ENCODE data around the gene MX2. TPM values are rescaled to one million over a fixed set of nuclear protein-coding genes. Genes with fewer than 3 reads are reported as not detected.

MX2 gene
- total and polyA plus RNA-seq, 2 of the 8 experiments (the other 6 are each of a cell fraction or from before 2014, with no cell fraction given), result 3.1 to 8.9 TPM

GRCh38 chr21:41432562-41433460 lies 71.0 kb downstream of the MX2 start:
- Histone ChIP-seq H3K27ac (ENCODE audit: low read depth, low read length) (no peak overlapping the region), H3K4me2 (ENCODE audit: insufficient read depth in 1 of 2, low read depth in 2 of 2, low read length in 2 of 2) (no peak overlapping the region), H3K23ac (ENCODE audit: insufficient read length) (no peak overlapping the region), H3K9me3 (ENCODE audit: insufficient read depth in 2 of 2, low read depth in 1 of 2, low read length in 1 of 2) (peaks cover 0 to 2% of the 10 kb centered on the region in 2 experiments; a peak in 1 of 4 replicates), H2AFZ (ENCODE audit: low read length) (no peak overlapping the region), H2BK15ac (ENCODE audit: low read length) (no peak overlapping the region), H4K8ac (ENCODE audit: extremely low read depth, insufficient read depth, low read length) (no peak overlapping the region), H2BK120ac (replicated peaks; ENCODE audit: low read depth, low read length) (no peak overlapping the region), H2BK20ac (ENCODE audit: low read length) (no peak overlapping the region), H4K91ac (replicated peaks; ENCODE audit: insufficient read length, low read length) (no peak overlapping the region), H3K9ac (replicated peaks in 1 of 4; ENCODE audit: extremely low read depth in 1 of 4, low read depth in 3 of 4, low read length in 3 of 4) (no peak overlapping the region), H3K56ac (replicated peaks; ENCODE audit: insufficient read length, low read depth, low read length) (no peak overlapping the region), H2BK5ac (ENCODE audit: low read depth, low read length) (no peak overlapping the region), H3K4ac (replicated peaks; ENCODE audit: insufficient read length, low read depth, low read length) (no peak overlapping the region), H3K79me1 (ENCODE audit: low read depth, low read length) (no peaks in the 10 kb centered on the region), H2AK5ac (ENCODE audit: low read depth, low read length) (no peak overlapping the region), H3K4me3 (ENCODE audit: extremely low read depth in 1 of 4, insufficient read depth in 2 of 4, low read depth in 3 of 4, low read length in 4 of 4) (no peak overlapping the region), H3K36me3 (ENCODE audit: control insufficient read depth in 2 of 4, insufficient read depth in 4 of 4, low read length in 3 of 4) (no peaks in the 10 kb centered on the region), H3K18ac (ENCODE audit: extremely low read depth, low read length) (no peak overlapping the region), H4K5ac (ENCODE audit: insufficient read length, low read depth, low read length) (no peak overlapping the region), H3K27me3 (replicated peaks in 1 of 4; ENCODE audit: control insufficient read depth in 3 of 4, extremely low read depth in 1 of 4, insufficient read depth in 3 of 4, low read length in 3 of 4) (no peaks in the 10 kb centered on the region; a peak in 2 of 7 replicates), H3K23me2 (ENCODE audit: low read depth, low read length) (no peaks in the 10 kb centered on the region), H4K20me1 (replicated peaks in 1 of 2; ENCODE audit: control insufficient read depth in 1 of 2, insufficient read depth in 2 of 2, low read length in 2 of 2) (no peaks in the 10 kb centered on the region), H3K4me1 (replicated peaks in 1 of 4; ENCODE audit: control insufficient read depth in 3 of 4, insufficient read depth in 4 of 4, low read length in 3 of 4) (no peaks in the 10 kb centered on the region), H3K14ac (ENCODE audit: insufficient read length) (no peak overlapping the region), H3K79me2 (ENCODE audit: control insufficient read depth in 1 of 2, insufficient read depth in 2 of 2, low read length in 2 of 2) (no peaks in the 10 kb centered on the region), H2BK12ac (ENCODE audit: low read depth, low read length) (no peak overlapping the region)
- DNase-seq (ENCODE audit: low read depth in 1 of 2, low spot score in 2 of 2) (peak in 1 of 2 experiments; percentile 16), FAIRE-seq (no peak)
- ChIA-PET POLR2A (ENCODE audit: partially characterized antibody) (no interaction called here), CTCF (ENCODE audit: partially characterized antibody) (interaction anchor here (1.2 kb wide), 1 partner anchor 26 kb away, joined by 4 read pairs; no protein-coding TSS in a partner anchor)
- 86% methylated on average over 10 of the region's 10 CpGs; no CpG with 5 or more reads in 1 of the 2 experiments for WGBS, 2 experiments (ENCODE audit: extremely low coverage in 1 of 2, insufficient coverage in 1 of 2, insufficient read length in 1 of 2, insufficient replicate concordance in 2 of 2, low coverage in 1 of 2, low lambda C conversion rate in 2 of 2, missing lambda C conversion rate in 1 of 2)
- TF ChIP-seq E2F6 (IDR thresholded peaks at IDR 0.05) (no peak), SP2 (IDR thresholded peaks at IDR 0.05; ENCODE audit: low read length) (no peak), RNF2 (IDR thresholded peaks at IDR 0.05; ENCODE audit: borderline replicate concordance, low read depth, low read length, missing control alignments, poor library complexity, severe bottlenecking) (no peak), CHD1 (IDR thresholded peaks at IDR 0.05; ENCODE audit: low read depth, low read length) (no peak), NRF1 (IDR thresholded peaks at IDR 0.05; ENCODE audit: low read depth, low read length) (no peak), POLR2AphosphoS5 (IDR thresholded peaks at IDR 0.05; ENCODE audit: low read depth, low read length) (no peak)
